ENCODE measurements around the gene ICE1. TPM values are rescaled to one million over a fixed set of nuclear protein-coding genes. Genes with fewer than 3 reads are reported as not detected.
"Not testable (repeated sequence)": the region's sequence is repeated elsewhere in the genome, so short reads cannot be mapped to it uniquely, and the experiment has no call there.

ICE1 gene
- total RNA-seq, 1 donor from 2014 or later, result 17.5 TPM

DNA sequence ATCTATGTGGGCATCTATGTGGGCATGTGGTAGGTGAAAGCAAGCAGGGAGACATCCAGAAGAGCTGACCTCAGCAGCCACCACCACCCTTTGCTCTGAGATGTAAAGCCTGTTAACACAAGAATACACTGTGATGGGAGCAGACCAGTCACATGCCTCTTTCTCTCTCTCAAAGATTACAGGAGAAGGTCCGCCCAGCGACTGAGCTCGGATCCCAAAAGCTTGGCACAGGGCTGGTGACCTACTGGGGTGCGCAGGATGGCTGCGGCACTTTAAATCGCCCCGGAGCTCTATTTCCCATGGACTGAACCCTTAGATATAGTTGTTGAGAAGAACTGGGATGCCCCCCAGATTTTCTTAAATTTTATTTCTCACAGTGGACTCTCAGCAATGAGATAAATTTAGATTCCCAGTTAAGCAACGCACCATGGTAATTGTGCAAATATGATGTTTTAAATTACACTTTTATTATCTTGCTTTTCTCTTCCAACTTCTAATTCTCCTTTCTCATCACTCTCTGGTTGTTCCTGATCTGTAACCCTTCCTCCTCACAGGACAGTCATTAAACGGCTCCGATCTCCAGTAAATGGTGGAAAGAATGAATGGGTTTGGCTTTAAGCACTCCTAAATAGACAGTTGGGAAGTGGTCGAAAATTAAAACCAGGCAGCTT, 37.7 kb upstream of the ICE1 start:
- Histone ChIP-seq H3K36me3 (no peaks in the 10 kb centered on the region), H3K4me3 (no peak overlapping the region), H3K9me3 (replicated peaks) (no peaks in the 10 kb centered on the region), H3K4me1 (no peaks in the 10 kb centered on the region), H3K27me3 (ENCODE audit: low read depth) (no peaks in the 10 kb centered on the region), H3K27ac (replicated peaks) (no peak overlapping the region)
- DNase-seq, result no peak
- intact Hi-C loops (cut with micrococcal nuclease), result no loop called here
- TF ChIP-seq, protein P1, sequence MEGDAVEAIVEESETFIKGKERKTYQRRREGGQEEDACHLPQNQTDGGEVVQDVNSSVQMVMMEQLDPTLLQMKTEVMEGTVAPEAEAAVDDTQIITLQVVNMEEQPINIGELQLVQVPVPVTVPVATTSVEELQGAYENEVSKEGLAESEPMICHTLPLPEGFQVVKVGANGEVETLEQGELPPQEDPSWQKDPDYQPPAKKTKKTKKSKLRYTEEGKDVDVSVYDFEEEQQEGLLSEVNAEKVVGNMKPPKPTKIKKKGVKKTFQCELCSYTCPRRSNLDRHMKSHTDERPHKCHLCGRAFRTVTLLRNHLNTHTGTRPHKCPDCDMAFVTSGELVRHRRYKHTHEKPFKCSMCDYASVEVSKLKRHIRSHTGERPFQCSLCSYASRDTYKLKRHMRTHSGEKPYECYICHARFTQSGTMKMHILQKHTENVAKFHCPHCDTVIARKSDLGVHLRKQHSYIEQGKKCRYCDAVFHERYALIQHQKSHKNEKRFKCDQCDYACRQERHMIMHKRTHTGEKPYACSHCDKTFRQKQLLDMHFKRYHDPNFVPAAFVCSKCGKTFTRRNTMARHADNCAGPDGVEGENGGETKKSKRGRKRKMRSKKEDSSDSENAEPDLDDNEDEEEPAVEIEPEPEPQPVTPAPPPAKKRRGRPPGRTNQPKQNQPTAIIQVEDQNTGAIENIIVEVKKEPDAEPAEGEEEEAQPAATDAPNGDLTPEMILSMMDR (IDR thresholded peaks at IDR 0.05; ENCODE audit: borderline replicate concordance), result no peak

DNA sequence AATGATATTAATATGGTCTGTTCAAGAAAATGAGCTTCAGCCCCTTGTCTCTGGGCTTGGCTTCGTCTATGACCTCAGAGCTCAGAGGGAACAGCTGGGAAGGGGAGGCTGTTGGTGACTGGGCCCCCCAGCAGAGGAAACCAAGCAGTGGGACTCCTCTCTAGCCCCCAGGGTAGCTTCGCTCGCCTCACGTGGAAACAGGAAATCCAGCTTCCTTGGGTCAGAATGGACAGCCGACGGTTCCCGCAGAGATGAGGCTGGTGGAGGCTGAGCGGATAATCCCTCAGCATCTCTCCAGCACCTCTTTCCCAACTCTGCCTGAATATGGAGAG, 37.2 kb upstream of the ICE1 start:
- Histone ChIP-seq H3K4me3 (no peak overlapping the region), H3K27ac (replicated peaks) (no peak overlapping the region), H3K36me3 (no peaks in the 10 kb centered on the region), H3K27me3 (ENCODE audit: low read depth) (no peaks in the 10 kb centered on the region), H3K9me3 (replicated peaks) (no peaks in the 10 kb centered on the region), H3K4me1 (no peaks in the 10 kb centered on the region)
- intact Hi-C loops (cut with micrococcal nuclease), result no loop called here
- TF ChIP-seq, protein P1 (IDR thresholded peaks at IDR 0.05; ENCODE audit: borderline replicate concordance), result no peak
- no peak for DNase-seq

DNA sequence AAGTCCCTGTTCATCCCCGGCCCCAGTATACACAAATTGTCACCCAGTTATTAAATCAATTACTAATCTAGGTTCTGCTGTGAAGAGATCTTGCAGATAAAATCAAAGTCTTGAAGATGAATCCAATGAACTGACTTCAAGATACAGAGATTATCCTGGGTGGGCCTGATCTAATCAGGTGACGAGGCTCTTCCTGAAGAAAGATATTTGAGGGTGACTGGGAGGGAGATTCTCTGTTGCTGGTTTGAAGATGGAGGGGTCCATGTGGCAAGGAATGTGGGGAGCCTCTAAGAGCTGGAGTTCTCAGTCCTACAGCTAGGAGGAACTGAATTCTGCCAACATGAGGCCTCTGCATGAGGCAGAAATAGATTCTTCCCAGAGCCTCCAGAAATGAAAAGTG, 36.1 kb upstream of the ICE1 start:
- no peak for DNase-seq
- intact Hi-C loops (cut with micrococcal nuclease), result no loop called here
- TF ChIP-seq, protein P1 (IDR thresholded peaks at IDR 0.05; ENCODE audit: borderline replicate concordance), result no peak
- no peak overlapping the region for H3K27ac ChIP-seq (replicated peaks)
- H3K4me1 ChIP-seq, result no peaks in the 10 kb centered on the region
- H3K4me3 ChIP-seq, result no peak overlapping the region
- H3K36me3 ChIP-seq, result no peaks in the 10 kb centered on the region
- H3K9me3 ChIP-seq (replicated peaks), result no peaks in the 10 kb centered on the region
- H3K27me3 ChIP-seq (ENCODE audit: low read depth), result no peaks in the 10 kb centered on the region

DNA sequence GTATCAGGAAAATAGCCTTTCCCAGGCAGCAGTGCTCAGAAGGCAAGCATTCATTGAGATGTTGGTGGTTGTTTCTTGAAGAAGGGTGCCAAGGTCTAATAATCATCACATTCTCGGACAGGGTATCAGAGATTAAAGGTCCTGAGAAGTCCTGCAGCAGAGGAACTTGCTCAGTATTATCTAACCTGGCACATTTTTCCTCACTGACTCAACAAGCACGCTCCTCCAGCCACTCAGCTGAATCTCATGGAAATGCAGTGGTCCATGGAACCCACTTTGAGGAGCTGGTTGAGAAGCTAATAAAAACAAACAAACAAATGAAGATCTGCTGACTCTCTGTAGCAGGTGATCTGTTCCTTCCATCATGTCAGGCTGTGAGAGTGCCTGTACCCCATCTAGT, 35.3 kb upstream of the ICE1 start:
- Histone ChIP-seq H3K9me3 (replicated peaks) (no peaks in the 10 kb centered on the region), H3K27me3 (ENCODE audit: low read depth) (no peaks in the 10 kb centered on the region), H3K4me3 (no peak overlapping the region), H3K27ac (replicated peaks) (no peak overlapping the region), H3K4me1 (no peaks in the 10 kb centered on the region), H3K36me3 (no peaks in the 10 kb centered on the region)
- intact Hi-C loops (cut with micrococcal nuclease), result no loop called here
- TF ChIP-seq, protein P1 (IDR thresholded peaks at IDR 0.05; ENCODE audit: borderline replicate concordance), result no peak
- DNase-seq, result no peak

DNA sequence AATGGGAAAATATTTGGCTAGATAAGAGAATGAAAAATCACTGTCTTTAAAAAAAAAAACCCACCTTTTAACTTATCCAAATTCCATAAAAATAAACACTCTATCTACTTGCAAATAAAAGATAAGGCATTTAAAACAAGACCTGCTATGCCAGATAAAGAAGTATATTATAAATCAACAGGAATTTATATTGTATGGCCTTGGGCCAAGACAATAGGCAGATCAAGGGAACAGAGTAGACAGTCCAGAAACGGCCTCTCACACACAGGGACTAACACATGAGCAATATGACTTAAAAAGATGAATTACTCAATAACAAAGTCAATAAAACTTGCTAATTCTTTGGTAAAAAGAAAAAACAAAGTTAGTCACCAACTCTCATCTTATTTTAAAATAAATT, 34.7 kb upstream of the ICE1 start:
- intact Hi-C loops (cut with micrococcal nuclease), result no loop called here
- Histone ChIP-seq H3K4me3 (no peak overlapping the region), H3K9me3 (replicated peaks) (no peaks in the 10 kb centered on the region), H3K36me3 (no peaks in the 10 kb centered on the region), H3K27ac (replicated peaks) (no peak overlapping the region), H3K4me1 (no peaks in the 10 kb centered on the region), H3K27me3 (ENCODE audit: low read depth) (no peaks in the 10 kb centered on the region)
- TF ChIP-seq, protein P1 (IDR thresholded peaks at IDR 0.05; ENCODE audit: borderline replicate concordance), result no peak
- DNase-seq, result no peak

DNA sequence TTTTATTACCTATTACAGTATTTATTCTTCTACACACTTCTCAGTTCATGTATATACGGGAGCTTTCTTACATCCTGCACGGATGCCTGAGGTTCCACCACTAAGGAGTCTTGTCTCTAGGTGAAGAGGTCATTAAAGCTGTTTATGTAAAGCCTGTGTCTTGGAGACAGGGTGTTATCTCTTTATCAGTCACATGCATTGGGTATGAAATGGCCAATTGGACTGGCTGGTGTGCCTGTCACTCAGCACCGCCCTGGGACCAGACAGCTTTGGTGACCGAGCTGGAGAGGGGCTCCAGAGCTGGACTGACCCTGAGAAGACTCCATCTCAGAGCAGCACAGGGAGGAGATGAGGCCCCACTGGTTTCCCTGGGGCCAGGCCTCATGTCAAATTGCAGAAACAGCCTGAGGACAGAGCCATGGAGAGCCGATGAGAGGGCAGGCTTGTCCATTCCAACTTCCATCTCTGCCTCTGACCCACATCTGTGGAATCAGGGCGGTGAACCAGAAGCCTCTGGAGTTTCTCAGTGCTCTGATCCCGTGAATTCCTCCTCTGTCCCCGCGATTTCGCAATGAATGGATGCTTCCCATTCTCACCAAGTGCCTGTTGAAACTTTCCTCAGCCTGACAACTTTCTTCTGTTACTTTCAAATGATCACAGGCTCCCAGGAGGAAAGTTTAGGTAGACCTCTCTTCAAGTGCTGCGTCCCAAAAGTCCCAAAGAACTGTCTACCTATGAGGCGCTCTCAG, 32.2 kb upstream of the ICE1 start:
- H3K9me3 ChIP-seq (replicated peaks); intact Hi-C loops (cut with micrococcal nuclease); H3K4me3 ChIP-seq; DNase-seq; H3K27me3 ChIP-seq (ENCODE audit: low read depth); H3K27ac ChIP-seq (replicated peaks); H3K36me3 ChIP-seq; H3K4me1 ChIP-seq: not testable (repeated sequence)

DNA sequence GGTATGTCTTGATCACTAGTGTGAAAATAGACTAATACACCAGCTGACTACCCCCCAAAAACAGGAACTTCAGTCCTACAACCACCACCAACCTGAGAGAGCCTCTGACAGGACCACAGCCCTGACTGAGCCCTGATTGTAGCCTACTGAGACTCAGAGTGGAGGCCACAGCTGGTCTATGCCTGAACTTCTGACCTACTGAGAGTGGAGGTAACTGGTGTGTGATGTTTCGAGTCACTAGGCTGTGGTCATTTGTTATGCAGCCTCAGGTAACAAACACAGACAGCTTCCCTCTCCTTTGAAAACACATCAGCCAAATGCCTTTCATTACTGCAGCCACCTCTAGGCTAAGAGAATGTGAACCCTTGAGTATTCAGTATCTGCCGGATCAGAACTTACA, 30.0 kb upstream of the ICE1 start:
- intact Hi-C loops (cut with micrococcal nuclease); H3K27me3 ChIP-seq (ENCODE audit: low read depth); H3K9me3 ChIP-seq (replicated peaks): not testable (repeated sequence)

More for the DNA sequence above, 30.0 kb upstream of the ICE1 start:
- not testable (repeated sequence) for DNase-seq; H3K36me3 ChIP-seq; H3K4me1 ChIP-seq; H3K4me3 ChIP-seq; H3K27ac ChIP-seq (replicated peaks)
